HG03469 (cell line): ENCODE results near the gene IRS1.

ENCODE experiments used
- ATAC-seq: cut with Tn5 transposase; IDR thresholded peaks from one replicate; pipeline ENCODE4 v1.9.1; 2021; ENCODE audit warnings: mild to moderate bottlenecking, moderate library complexity, moderate number of reproducible peaks; ENCODE audit not compliant: unreplicated experiment

IRS1 gene

DNA sequence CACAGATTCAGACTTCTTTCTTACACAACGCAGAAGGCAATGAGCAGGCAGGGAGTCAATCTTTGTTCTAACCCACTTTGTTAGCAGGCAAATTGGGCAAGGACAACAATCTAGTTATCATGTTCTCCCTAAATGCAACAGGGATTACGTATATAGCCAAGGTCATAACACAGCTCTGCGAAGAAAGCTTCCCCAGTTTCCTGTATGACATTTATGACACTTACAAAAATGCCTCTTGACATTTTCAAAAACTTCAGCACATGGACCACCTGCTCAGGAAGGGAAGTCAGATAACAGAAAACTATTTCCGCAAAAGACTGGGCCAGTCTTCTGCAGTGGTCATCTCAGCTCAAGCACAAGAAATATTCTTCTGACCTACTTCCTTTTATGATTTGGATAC is 106.1 kb downstream of the IRS1 start:
- ATAC-seq = no peak

DNA sequence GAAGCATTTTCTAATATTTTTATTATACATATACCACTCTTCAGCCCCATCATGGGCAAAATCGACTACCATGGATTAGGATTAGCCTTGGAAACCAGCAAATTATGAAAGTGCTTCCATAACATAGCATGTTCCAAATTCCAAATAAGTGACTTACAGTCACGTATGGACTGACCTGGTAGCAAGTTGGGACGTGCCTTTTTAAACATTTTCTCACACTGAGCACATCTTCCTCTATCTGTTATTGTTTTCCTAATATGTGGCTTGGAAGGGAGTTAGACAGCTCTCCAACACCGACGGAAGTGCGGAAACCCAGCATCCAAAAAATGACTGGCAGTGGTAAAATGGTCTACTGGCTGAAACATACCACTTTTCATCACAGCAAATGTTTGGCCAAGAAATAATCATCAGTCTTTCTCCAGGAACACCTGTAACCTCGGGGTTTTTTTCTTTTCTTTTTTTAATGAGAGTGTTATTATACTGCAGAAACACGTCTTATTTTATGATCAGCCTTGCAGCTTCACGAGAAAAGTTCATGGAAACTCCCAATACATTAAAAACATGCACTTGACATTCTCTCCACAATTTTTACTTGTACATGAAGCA is 107.0 kb downstream of the IRS1 start:
- ATAC-seq = no peak

DNA sequence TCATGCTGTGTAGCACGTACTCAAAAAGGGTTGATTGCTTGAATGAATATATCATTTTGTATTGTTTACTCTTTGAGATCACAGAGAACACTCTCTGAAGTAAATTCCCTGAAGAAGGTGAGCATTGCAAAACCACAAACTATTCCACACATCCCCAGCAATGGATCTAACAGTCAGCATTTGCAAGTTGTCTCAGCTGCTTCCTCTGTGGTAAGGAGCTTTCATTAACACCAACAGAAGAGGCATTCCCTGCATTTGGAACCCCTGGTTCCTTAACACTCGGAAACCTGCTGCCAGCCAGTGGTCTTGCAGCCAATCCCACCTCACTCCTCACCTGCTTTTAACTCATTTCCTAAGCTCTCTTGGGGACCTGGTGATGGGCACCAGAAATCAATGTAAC is 108.4 kb downstream of the IRS1 start:
- no peak for ATAC-seq

DNA sequence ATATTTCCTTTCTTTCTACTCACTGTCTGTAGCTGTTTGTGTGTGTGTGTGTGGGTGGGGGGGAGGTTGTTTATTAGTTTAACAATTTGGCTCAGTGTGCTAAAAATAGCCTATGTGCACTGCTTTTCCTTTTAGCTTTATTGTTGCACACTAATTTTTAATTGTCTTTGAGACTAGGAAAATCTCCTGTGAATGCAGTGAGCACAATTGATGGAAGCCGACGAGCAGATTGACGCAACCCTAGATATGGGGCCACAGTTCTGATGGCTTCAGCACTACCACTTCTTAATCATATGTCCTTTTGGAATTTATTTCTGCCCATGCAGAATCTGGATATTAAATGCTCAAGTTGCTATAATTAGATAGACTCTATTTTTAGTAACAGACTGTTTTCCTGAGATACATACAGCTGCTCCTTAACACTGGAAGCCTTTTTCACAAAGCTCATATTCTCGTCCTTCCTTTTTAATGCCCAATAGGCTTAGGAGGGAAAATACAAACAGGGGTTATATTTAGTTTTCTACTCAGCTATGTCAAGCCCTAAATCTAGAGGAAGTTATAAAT is 109.1 kb downstream of the IRS1 start:
- ATAC-seq = no peak

DNA sequence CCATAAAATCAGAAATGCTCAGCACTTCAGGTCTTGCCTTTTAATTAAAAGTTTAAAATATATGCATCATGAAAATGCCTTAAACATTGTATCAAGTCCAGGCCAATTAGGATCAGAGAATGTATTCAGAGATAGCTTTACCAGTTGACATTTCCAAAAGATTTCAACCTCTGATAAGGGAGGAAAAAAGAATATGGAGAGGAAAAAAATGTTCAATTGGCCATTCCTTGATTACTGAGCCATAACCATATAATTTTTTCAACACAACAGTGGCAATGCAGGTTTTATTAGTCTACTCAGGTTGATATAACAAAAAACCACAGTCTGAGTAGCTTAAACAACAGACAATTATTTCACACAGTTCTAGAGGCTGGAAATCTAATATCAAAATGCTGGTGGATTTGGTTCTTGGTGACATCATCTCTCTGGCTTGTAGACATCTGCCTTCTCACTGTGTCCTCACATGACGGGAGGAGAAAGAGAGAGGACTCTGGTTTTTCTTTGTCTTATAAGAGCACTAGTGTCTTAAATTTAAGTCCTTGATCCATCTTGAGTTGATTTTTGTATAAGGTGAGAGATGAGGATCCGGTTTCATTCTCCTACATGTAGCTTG is 111.9 kb downstream of the IRS1 start:
- ATAC-seq = no peak

DNA sequence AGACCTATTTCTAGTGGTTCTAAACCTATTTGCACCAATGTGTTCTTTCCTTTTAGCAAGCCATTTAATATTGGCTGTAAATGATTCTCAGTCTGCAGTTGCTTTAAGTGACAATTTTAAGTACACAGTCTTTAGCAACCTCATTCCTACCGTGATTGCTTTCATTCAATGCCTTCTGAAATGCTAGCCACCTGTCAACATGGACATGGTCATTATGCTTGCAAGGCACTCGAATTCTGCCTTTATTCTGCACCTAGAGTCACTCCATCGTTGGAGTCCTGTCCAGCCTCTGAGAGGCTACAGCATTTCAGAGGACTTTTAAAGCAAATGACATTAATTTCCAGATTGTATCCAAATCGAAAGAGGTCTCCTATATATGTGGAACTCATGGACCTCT is 115.1 kb downstream of the IRS1 start:
- no peak for ATAC-seq

DNA sequence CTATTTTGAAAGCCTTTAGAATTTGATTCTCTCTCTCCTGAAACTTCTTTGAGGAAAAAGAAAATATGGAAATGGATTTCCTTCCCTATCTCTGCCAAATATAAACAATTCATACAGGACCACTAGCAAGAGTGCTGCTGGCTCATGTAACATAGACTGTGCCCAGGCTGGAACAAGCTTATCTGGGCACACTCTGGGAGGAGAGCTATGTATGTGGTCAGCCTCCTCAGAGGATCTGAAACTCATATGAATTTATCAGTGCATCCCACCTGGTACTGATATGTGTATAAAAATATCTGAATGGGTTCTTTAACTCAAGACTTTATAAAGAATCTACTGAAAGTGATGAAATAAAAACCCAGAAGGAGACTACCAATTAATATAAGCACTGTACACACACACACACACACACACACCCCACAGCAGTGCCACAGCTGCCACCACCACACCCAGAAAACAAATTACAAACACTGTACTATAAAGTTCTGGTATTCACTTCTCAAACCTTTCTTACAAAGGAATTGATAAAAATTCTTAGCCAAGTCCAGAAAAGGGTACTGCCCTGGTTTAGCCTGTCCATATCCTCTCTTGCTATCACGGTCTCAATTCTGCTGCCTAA is 115.6 kb downstream of the IRS1 start:
- no peak for ATAC-seq

DNA sequence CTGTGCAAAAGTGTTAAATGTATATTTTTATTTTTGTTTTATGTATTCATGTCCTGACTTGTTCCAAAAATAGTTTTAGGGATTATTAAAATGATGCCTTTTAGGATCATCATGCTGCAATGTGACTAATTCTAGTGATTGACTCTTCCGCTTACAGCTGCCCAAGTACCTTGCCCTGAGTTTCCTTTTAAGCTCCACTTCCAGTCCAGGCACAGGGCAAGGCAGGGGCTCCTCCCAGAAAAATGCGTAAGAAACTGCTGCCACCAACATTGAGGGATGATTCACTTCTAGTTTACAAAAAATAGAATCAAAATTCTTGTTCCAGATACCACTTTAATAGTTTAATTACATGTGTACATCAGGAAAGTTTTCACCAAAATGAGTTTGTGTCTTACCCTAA is 116.4 kb downstream of the IRS1 start:
- ATAC-seq = no peak
